Endothelial cell of umbilical vein (primary cell): ENCODE measurements around the gene EPAS1.

Experiments used
- CTCF ChIP-seq, 2 donors: IDR thresholded peaks; 1 replicate in 1 of 2; 2 replicates in 1 of 2; pipeline ENCODE4 v1.5.1; 2011; ENCODE audit warnings: low read length in 2 of 2, mild to moderate bottlenecking in 2 of 2, moderate library complexity in 2 of 2, control low read depth in 1 of 2, inconsistent platforms in 1 of 2, low read depth in 1 of 2; ENCODE audit not compliant: insufficient read depth in 1 of 2; ENCODE audit errors: extremely low read depth in 1 of 2
- FOS ChIP-seq: IDR thresholded peaks from 2 replicates; pipeline ENCODE4 v1.6.1; 2011; ENCODE audit warnings: mild to moderate bottlenecking, low read length, moderate library complexity, borderline replicate concordance; ENCODE audit not compliant: insufficient read depth

- TF ChIP-seq CTCF (IDR thresholded peaks at IDR 0.05; ENCODE audit: extremely low read depth in 1 of 2, insufficient read depth in 1 of 2, low read depth in 1 of 2, low read length in 2 of 2) (no peak), FOS (no peak)
Observed at GRCh38 chr2:46369783-46370182, 72.6 kb downstream of the EPAS1 start.
